SK-N-SH treated with all-trans-retinoic acid at 6 μM for 48 hours (cell line): ENCODE data around the gene GSN.
A peak's percentile ranks its signal among the peaks of the same experiment; 100 is the strongest.

Experiments used
- ATAC-seq: fragments of 200-7000 bp; cut with Tn5 transposase; 3 replicates; pipeline ENCODE4 v1.9.1; 2020; ENCODE audit warnings: mild to moderate bottlenecking, moderate library complexity
- ARNTL ChIP-seq: fragments of 450-650 bp; formaldehyde crosslinking; IDR thresholded peaks from 2 replicates; pipeline ENCODE4 v1.5.0; 2020; ENCODE audit warnings: low read depth, mild to moderate bottlenecking, moderate library complexity, borderline replicate concordance
- CREB5 ChIP-seq: fragments of 250-450 bp; sonication (Bioruptor Pico); IDR thresholded peaks from 2 replicates; pipeline ENCODE4 v1.5.1; 2020; ENCODE audit warnings: low read depth, mild to moderate bottlenecking, moderate library complexity
- CSDC2 ChIP-seq: fragments of 250-450 bp; sonication (Bioruptor Pico); IDR thresholded peaks from 2 replicates; pipeline ENCODE4 v1.5.0; 2020; ENCODE audit warnings: mild to moderate bottlenecking, moderate library complexity
- ESRRG ChIP-seq: fragments of 250-450 bp; sonication (Bioruptor Pico); IDR thresholded peaks from 2 replicates; pipeline ENCODE4 v1.6.1; 2021; ENCODE audit warnings: mild to moderate bottlenecking
- GLIS3 ChIP-seq: fragments of 250-450 bp; sonication (Bioruptor Pico); IDR thresholded peaks from 2 replicates; pipeline ENCODE4 v1.5.0; 2020; ENCODE audit warnings: mild to moderate bottlenecking, moderate library complexity
- ISL1 ChIP-seq: fragments of 250-450 bp; sonication (Bioruptor Pico); IDR thresholded peaks from 2 replicates; pipeline ENCODE4 v2.1.2; 2022; ENCODE audit warnings: mild to moderate bottlenecking, moderate library complexity
- OSR1 ChIP-seq: fragments of 250-450 bp; sonication (Bioruptor Pico); IDR thresholded peaks from 2 replicates; pipeline ENCODE4 v1.8.0; 2022; ENCODE audit warnings: moderate library complexity, mild to moderate bottlenecking, inconsistent platforms
- PATZ1 ChIP-seq: fragments of 250-450 bp; sonication (Bioruptor Pico); IDR thresholded peaks from 2 replicates; pipeline ENCODE4 v1.8.0; 2020; ENCODE audit warnings: mild to moderate bottlenecking, moderate library complexity, borderline replicate concordance
- POU6F1 ChIP-seq: fragments of 250-450 bp; sonication (Bioruptor Pico); IDR thresholded peaks from 2 replicates; pipeline ENCODE4 v1.8.0; 2021; ENCODE audit warnings: low read depth, mild to moderate bottlenecking, moderate library complexity, borderline replicate concordance
- PPARA ChIP-seq: fragments of 250-450 bp; sonication (Bioruptor Pico); IDR thresholded peaks from 2 replicates; pipeline ENCODE4 v1.5.0; 2020; ENCODE audit warnings: mild to moderate bottlenecking, borderline replicate concordance
- TCF4 ChIP-seq: fragments of 250-450 bp; sonication (Bioruptor Pico); IDR thresholded peaks from 2 replicates; pipeline ENCODE4 v1.8.0; 2021; ENCODE audit warnings: mild to moderate bottlenecking, moderate library complexity, borderline replicate concordance
- TOX ChIP-seq: fragments of 250-450 bp; sonication (Bioruptor Pico); IDR thresholded peaks from 2 replicates; pipeline ENCODE4 v1.8.0; 2021; ENCODE audit warnings: mild to moderate bottlenecking, moderate library complexity, borderline replicate concordance
- TSHZ2 ChIP-seq: fragments of 250-450 bp; sonication (Bioruptor Pico); IDR thresholded peaks from 2 replicates; pipeline ENCODE4 v1.5.0; 2020; ENCODE audit warnings: mild to moderate bottlenecking, moderate library complexity
- ZC3H10 ChIP-seq: fragments of 250-450 bp; sonication (Bioruptor Pico); IDR thresholded peaks from 2 replicates; pipeline ENCODE4 v1.5.1; 2021; ENCODE audit warnings: mild to moderate bottlenecking, moderate library complexity
- ZFP3 ChIP-seq: fragments of 250-450 bp; sonication (Bioruptor Pico); IDR thresholded peaks from 2 replicates; pipeline ENCODE4 v1.5.0; 2020; ENCODE audit warnings: mild to moderate bottlenecking, moderate library complexity
- ZFP30 ChIP-seq: fragments of 450-650 bp; formaldehyde crosslinking; IDR thresholded peaks from 2 replicates; pipeline ENCODE4 v1.5.0; 2022; ENCODE audit warnings: mild to moderate bottlenecking, moderate library complexity
- ZNF565 ChIP-seq: fragments of 450-650 bp; formaldehyde crosslinking; conservative IDR thresholded peaks from 2 replicates; pipeline ENCODE4 v1.5.0; 2020; ENCODE audit warnings: low read depth, mild to moderate bottlenecking, moderate library complexity
- ZNF70 ChIP-seq: fragments of 450-650 bp; formaldehyde crosslinking; IDR thresholded peaks from 2 replicates; pipeline ENCODE4 v1.5.0; 2020; ENCODE audit warnings: mild to moderate bottlenecking, moderate library complexity
- ZNF8 ChIP-seq: fragments of 450-650 bp; formaldehyde crosslinking; IDR thresholded peaks from 2 replicates; pipeline ENCODE4 v1.5.0; 2020; ENCODE audit warnings: mild to moderate bottlenecking, moderate library complexity

Gene GSN

GRCh38 chr9:121362813-121363621 lies 95.1 kb downstream of the GSN start:
- TF ChIP-seq POU6F1 (CRISPR knock-in tag) (no peak), CREB5 (CRISPR knock-in tag) (peak; percentile 27; the same call in 1 of the 2 replicates), ARNTL (CRISPR knock-in tag) (no peak), GLIS3 (CRISPR knock-in tag) (no peak), CSDC2 (no peak), ISL1 (CRISPR knock-in tag) (peak; percentile 95), ESRRG (CRISPR knock-in tag) (no peak), ZC3H10 (peak; percentile 21; the same call in 1 of the 2 replicates), ZFP3 (0 out of 2 replicates have a peak, but pooled peaks have one; percentile 18), TOX (CRISPR knock-in tag) (no peak)
- peak; percentile 73 for ATAC-seq

GRCh38 chr9:121363622-121363961 lies 95.6 kb downstream of the GSN start:
- TF ChIP-seq CREB5 (CRISPR knock-in tag) (no peak), OSR1 (CRISPR knock-in tag) (no peak), ARNTL (CRISPR knock-in tag) (no peak), TCF4 (CRISPR knock-in tag) (no peak), ESRRG (CRISPR knock-in tag) (no peak), ZC3H10 (no peak), TOX (CRISPR knock-in tag) (no peak), ISL1 (CRISPR knock-in tag) (no peak), CSDC2 (no peak), TSHZ2 (CRISPR knock-in tag) (no peak), ZFP3 (no peak), PATZ1 (CRISPR knock-in tag) (no peak), GLIS3 (CRISPR knock-in tag) (no peak)

GRCh38 chr9:121364077-121364476 lies 96.1 kb downstream of the GSN start:
- no peak for ATAC-seq
- TF ChIP-seq ZC3H10 (no peak), ZFP3 (no peak), ZFP30 (no peak), CREB5 (CRISPR knock-in tag) (no peak), POU6F1 (CRISPR knock-in tag) (no peak), CSDC2 (no peak), ZNF70 (CRISPR knock-in tag) (no peak), ZNF8 (CRISPR knock-in tag) (no peak), ESRRG (CRISPR knock-in tag) (no peak), ZNF565 (CRISPR knock-in tag) (no peak), PPARA (CRISPR knock-in tag) (no peak), OSR1 (CRISPR knock-in tag) (no peak)

More at GRCh38 chr9:121363622-121363961, 95.6 kb downstream of the GSN start:
- ATAC-seq = no peak
